CD4-positive, alpha-beta T cell treated with Interleukin-4 for 1 hour (primary cell): Measurements from ENCODE around the gene CHD9.
"Not testable (repeated sequence)": the region's sequence is repeated elsewhere in the genome, so short reads cannot be mapped to it uniquely, and the experiment has no call there.

ENCODE experiments used
- DNase-seq, 2 donors: peaks; one replicate each; pipeline ENCODE4 v3.0.0-alpha.2; 2020 to 2022

Gene CHD9

DNA sequence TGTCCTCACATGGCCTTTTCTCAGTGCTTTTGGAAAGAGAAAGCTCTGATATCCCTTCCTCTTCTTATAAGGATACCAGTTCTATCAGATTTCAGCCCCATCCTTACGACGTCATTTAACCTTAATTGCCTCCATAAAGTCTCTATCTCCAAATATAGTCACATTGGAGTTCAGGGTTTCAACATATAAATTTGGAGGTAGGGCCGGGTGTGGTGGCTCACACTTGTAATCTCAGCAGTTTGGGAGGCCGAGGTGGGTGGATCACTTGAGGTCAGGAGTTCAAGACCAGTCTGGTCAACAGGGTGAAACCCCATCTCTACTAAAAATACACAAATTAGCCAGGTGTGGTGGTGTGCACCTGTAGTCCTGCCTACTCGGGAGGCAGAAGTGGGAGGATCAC is 7.3 kb upstream of the CHD9 start:
- DNase-seq, result not testable (repeated sequence)

- no peak for DNase-seq
These were observed 6.5 kb upstream of the CHD9 start for GRCh38 chr16:53048139-53048915.

GRCh38 chr16:53051255-53051654 is 3.5 kb upstream of the CHD9 start:
- not testable (repeated sequence) for DNase-seq

- DNase-seq, result no peak
These were observed 2.0 kb upstream of the CHD9 start, which contains the start of gene CHD9NB for GRCh38 chr16:53052519-53053501. Gene CHD9NB (minus strand): TSS chr16:53052897. CDS start chr16:53044158, 8,739 bp downstream.

DNA sequence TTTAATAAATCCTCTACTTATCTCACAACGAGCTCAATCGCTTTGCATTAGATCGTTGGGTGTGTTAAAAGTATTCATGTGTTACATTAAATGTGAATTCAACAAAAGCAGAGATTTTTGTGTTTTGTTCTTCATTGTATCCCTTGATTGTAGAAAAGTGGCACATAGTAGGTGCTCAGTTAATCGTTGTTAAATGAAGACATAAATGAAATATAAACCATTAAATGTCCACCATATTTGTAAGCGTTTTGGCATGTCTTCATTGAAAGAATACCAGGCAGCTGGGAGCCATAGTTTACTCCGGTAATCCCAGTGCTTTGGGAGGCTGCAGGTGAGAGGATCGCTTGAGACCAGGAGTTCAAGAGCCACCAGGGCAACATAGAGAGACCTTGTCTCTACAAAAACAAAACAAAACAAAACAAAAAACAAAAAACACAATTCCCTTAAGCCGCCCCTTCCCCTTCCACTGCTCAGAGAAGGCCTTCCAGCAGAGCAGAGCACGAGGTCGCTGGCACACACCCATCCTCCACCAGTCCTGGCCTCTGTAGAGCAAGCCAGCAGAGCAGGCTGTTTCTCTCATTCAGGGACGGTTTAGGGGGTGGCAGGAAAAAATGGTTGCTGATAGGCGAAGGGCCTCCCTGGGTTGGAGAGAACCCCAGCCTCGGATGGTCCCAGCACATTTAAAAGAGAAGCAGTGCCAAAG is 673 bp upstream of the CHD9 start:
- no peak for DNase-seq

GRCh38 chr16:53055541-53056391 is 975 bp downstream of the CHD9 start:
- peak in 1 of 2 donors; percentile 27 for DNase-seq

DNA sequence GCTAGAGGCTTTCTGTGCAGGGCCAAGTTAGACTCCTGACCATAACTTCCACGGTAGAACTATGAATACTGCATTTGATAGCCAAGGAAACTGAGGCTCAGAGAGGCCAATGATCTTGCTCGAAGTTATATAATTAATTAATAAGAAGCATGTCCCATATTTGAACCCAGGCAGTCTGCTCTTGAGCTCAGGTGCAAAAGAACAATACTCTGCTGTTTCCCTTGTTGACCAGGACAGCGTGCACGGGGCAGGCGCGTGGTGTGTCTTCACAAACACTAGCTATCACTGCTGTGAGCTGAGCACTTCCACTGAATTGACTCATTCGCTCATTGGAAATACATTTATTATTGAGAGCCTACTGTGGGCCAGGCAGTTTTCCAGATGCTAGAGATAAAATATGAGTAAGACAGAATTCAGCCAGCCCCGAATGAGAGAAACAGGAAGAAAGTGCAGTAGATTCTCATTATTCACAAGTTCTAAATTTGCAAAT is 1.6 kb downstream of the CHD9 start:
- no peak for DNase-seq

DNA sequence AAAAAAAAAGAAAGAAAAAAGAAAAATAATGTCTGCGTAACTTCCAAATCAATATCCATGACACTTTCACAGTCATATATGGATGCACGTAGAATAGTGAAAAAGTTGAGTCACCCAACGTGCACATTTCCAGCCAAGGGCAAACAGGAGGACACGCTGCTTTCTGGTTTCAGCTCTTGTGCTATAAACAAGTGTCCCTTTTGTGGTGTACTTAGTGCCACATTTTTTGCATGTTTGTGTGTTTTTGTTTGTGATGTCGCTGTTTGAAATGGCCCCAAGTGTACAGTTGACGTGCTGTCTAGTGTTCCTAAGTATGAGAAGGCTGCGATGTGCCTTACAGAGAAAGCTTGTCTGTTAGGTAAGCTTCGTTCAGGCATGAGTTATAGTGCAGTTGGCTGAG is 2.9 kb downstream of the CHD9 start:
- no peak for DNase-seq

DNA sequence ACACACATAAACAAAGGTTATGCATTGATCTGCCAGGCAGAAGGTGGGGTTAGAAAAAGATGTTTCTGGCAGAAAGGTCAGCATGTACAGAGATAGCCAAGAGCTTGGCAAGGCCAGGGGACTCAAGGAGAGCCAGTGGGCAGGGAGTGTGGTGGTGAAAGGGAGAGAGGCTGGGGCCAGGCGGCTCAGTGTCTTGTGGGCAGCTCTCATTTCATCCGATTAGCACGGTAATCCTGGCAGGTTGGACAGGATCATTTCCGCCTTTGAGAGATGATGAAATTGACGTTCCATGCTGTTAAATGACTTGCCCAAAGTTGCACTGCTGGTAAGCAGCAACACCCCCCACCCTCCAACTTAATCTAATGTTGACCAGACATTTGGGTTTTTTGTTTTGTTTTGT is 3.6 kb downstream of the CHD9 start:
- DNase-seq, result no peak

DNA sequence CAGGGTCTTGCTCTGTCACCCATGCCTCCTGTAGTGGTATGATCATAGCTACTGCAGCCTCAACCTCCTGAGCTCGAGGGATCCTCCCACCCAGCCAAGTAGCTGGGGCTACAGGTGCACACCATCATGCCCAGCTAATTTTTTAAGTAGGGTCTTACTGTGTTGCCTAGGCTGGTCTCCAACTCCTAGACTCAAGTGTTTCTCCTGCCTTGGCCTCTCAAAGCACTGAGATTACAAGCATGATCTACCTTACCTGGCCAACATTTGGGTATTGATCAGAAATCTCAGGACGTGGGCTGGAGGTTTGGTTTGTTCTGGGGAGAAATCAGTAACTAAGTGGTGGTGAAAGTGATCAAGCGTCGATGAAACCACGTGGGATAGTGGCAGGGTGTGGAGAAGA is 4.1 kb downstream of the CHD9 start:
- DNase-seq, result no peak

DNA sequence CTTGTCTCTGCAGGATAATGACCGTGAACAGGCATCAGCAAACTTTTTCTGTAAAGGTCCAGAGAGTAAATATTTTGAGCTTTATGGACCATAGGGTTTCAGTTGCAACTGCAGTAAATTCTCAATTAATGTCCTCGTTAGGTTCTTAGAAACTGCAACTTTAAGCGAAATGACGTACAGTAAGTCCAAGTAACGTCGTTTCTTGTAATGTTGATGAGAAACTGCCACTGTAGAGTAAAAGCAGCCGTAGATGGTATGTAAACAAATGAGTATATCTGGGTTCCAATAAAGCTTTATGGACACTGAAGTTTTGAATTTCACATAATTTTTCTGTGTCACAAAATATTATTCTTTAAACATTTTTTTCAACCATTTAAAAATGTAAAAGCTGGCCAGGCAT is 4.9 kb downstream of the CHD9 start:
- DNase-seq, result no peak

DNA sequence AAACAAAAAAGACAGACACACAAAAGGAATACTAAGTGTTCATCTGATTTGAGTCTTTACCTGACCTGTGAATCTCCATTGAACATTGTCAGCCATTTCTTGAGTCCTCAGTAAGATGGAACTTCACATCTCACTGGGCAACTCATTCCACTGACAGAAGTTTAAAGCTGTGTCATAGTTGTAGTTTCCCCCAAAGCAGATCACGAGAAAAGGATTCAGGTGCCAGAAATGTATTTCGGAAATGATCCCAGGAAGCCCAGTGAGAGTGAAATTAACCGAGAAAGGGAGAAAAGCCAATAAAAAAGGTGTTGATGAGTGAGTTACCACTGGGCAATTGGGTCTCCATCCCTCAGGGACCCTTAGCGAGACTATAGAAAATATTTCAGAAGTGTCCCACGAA is 6.5 kb downstream of the CHD9 start:
- DNase-seq, result no peak

DNA sequence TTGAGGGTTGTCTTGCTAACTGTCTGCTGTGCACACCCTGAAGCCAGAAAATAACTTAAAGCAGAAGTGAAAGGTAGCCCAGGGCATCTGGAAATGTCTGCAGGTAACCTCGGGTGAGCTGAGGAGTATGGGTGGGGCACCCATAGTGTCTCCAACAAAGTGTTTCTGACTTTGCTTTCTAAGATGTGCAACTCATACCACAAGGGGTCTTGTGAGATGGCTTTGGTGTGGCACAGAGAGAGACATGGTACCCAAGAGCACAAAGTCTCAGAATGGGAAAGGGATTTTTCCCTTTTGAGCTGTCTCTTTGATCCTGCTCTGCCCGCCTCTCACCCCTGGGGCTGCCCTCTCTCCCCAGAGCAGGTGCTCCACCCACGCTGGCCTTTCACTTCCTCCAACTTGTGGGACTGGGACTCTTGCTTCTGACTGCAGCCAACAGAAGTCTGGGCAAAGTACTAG is 6.9 kb downstream of the CHD9 start:
- peak in 1 of 2 donors; percentile 63 for DNase-seq

DNA sequence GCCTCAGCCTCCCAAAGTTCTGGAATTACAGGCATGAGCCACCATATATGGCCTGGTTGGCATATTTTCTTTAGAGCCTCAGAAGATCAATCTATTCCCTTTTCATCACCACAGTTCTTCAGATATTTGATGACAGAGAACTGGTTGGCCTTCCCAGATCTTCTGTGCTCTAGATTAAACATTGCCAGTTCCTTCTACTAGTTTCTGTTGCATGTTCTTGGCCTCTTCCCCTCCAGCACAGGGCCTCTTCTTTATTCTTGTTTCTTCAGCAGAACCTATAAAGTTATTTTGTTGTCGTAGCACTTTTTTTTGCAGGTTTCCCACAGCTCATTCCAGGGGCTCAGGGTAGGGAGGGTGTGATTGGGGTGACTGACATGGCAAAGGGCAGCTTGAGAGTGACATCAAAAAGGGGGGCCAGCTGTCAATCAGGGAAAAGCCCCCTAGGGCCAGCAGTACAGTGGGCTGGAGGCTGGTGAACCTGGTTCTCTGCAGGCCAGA is 9.3 kb downstream of the CHD9 start:
- no peak for DNase-seq

GRCh38 chr16:53065461-53066061 is 10.8 kb downstream of the CHD9 start:
- no peak for DNase-seq

DNA sequence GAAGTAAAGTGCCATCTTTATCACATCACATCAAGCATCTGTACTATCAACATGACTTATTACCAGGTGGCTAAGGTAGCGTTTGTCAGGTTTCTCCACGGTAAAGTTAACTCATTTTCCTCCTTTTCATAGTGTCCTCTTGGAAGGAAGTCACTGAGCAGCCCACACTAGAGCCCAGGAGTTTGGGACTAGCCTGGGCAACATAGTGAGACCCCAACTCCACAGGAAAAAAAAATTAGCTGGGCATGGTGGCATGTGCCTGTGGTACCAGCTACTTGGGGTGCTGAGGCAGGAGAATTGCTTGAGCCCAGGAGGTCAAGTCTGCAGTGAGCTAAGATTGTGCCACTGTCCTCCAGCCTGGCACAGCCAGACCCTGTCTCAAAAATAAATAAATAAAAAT is 12.9 kb downstream of the CHD9 start:
- DNase-seq, result no peak

- peak in 1 of 2 donors; percentile 34 for DNase-seq
These were observed 13.6 kb downstream of the CHD9 start for GRCh38 chr16:53068423-53068833.

- DNase-seq, result no peak
These were observed 15.0 kb downstream of the CHD9 start for GRCh38 chr16:53069772-53070171.

DNA sequence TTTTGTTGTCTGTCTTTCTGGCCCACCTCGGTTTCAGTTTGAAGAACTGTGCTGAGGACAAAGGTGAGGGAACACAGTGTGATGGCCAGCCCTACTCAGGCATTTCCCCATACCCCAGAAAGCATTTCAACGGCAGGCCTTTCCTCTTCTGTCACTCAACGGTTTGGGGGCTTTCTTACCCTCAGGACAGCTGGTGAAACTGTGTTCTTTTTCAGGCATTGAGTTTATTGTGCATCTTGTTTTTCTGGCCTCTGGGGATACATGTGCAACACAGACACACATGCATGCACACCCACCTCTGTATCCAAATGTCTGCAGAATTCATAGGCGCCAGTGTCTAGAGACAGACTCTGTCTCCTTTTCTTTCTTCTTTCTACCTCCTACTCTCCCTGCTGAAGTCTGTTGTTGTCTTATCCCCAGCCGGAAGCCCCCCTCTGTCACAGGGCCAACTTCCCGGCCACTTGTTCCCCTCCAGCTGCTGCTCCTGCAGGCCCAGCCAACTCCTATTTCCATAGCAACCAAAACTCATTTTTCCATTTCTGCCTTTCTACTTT is 17.0 kb downstream of the CHD9 start:
- DNase-seq, result no peak

- no peak for DNase-seq
These were observed 18.2 kb downstream of the CHD9 start for GRCh38 chr16:53073022-53073421.

DNA sequence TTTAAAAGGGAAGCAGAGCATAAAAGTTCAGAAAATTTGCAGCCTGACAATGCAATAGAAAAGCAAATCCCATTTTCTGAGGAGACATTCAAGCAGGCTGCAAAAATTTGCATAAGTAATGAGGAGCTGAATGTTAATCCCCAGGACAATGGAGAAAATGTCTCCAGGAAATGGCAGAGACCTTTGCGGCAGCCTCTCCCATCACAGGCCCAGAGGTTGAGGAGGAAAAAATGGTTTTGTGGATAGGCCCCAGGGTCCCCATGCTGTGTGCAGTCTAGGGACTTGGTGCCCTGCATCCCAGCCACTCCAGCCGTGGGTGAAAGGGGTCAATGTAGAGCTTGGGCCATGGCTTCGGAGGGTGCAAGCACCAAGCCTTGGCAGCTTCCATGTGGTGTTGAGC is 19.5 kb downstream of the CHD9 start:
- not testable (repeated sequence) for DNase-seq
